IPS-18c (cell line): ENCODE data around the gene DNAJC12.

Experiments used
- H3K4me3 ChIP-seq: 2 replicates; pipeline ENCODE4 v1.7.0; 2013; ENCODE audit warnings: low read depth, mild to moderate bottlenecking, low read length, moderate library complexity; ENCODE audit not compliant: insufficient read depth
- H3K9me3 ChIP-seq: one replicate; pipeline ENCODE4 v1.6.1; 2013; ENCODE audit warnings: mild to moderate bottlenecking, low read length, moderate library complexity; ENCODE audit not compliant: control insufficient read depth, insufficient read depth

Gene DNAJC12

DNA sequence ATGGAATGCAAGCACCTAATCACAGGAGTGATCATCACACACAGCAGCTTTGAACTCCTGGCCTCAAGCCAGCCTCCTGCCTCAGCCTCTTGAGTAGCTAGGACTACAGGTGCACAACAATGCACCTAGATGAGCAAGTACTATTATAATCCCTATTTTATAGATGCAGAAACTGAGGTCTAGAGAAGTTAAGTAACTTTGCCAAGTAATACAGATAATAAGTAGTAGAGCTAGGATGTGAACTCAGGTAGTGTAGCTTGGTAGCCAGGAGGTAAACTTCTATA is 33.7 kb downstream of the DNAJC12 start:
- H3K4me3 ChIP-seq, result no peak overlapping the region

DNA sequence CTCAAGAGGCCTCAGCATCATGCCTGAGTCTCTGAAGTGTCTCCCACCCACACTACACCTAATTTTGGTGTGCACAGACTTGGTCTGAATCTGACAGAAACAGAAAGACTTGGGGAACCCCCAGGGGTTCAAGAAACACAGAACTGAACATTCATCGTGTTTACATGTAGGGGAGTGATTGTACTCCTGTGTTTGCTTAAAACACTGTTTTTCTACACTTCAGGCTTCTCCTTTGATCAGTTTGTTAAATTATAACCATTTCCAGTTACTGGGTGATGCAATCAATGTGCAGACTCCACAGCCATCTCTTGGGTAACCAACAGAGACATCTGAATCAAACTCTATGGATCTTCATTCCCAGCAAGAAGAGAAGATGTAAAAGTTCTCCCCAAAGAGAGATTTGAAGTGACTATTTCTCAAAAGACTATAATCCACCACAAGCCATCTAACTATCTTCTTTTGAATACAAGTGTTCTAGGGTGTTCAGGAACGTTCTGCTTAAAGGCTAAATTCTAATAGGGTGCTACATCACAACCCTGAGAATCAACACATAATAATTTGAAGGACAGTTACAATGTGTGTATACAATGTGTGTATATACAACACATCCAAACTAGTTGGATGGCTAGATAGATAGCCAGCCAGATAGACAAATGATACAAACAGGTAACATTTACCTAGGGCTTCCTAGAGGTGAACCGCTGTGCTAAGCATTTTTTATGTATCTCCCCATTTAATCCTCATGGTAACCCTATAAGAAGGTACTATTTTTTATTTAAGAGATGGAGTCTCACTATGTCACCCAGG is 34.2 kb downstream of the DNAJC12 start:
- Histone ChIP-seq H3K4me3 (no peak overlapping the region), H3K9me3 (no peaks in the 10 kb centered on the region)

More for the DNA sequence above, 33.7 kb downstream of the DNAJC12 start:
- H3K9me3 ChIP-seq, result no peaks in the 10 kb centered on the region

DNA sequence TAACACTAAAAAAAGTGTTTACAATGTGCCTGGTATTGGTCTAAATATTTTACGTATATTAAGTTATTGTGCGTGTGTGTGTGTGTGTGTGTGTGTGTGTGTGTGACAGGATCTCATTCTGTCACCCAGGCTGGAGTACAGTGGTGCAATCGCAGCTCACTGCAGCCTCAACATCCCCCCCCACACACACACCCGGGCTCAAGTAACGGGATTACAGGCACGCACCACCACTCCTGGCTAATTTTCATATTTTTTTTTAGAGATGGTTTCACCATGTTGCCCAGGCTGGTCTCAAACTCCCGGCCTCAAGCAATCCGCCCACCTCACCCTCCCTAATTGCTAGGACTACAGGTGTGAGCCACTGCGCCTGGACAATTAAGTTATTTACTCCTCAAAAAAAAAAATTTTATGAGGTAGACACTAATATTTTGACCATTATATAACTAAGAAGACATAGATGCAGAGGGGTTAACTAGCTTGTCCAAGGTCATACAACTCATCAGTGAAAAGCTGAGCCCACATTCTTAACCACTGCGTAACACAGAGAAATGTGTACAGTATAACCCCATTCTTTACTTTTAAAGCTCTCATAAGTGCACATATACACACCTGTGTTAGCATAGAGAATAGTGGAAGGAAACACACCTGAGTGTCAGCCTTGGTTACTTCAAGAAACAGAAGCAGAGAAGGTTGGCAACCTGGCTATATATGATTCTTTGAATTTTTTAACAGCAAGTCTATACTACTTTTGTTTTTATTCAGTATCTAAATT is 35.0 kb downstream of the DNAJC12 start:
- Histone ChIP-seq H3K9me3 (no peaks in the 10 kb centered on the region), H3K4me3 (no peak overlapping the region)

DNA sequence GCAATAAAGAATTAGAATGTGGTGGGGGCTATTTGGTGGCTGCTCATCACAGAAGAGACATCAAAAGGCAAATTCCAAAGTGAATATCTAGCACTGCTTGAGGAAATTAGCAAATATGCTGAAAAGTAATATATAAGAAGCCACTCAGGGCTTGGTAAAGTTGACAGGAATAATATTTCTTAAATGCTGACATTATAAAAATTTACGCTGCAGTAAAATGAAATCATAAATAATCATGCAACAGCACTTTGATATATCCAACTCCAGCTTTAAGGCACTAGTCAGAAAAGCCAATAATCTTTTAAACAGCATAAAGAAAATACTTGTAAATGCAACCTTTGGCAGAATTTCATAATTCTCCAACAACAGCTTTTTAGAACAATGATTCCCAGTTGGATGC is 36.9 kb downstream of the DNAJC12 start:
- no peaks in the 10 kb centered on the region for H3K9me3 ChIP-seq
- H3K4me3 ChIP-seq, result no peak overlapping the region

DNA sequence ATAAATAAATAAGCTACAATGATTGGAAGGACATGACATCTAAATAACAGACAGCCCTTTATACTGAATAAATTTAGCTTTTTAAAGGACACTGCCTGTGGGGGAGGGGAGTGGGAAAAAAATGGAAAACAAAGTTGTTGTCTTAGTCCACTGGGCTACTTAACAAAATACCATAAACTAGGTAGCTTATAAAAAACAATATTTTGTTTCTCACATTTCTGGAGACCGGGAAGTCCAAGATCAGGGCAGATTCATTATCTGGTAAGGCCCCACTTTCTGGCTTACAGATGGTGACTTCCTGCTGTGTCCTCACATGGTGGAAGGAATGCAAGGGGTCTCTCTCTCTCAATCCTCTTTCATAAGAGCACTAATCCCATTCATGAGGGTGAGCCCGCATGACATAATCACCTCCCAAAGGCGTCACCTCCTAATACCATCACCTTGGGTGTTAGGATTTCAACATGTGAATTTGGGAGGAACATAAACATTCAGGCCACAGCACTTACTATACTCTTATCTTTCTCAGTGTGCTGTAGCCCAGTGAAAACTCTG is 43.0 kb downstream of the DNAJC12 start:
- H3K9me3 ChIP-seq, result no peaks in the 10 kb centered on the region
- no peak overlapping the region for H3K4me3 ChIP-seq

DNA sequence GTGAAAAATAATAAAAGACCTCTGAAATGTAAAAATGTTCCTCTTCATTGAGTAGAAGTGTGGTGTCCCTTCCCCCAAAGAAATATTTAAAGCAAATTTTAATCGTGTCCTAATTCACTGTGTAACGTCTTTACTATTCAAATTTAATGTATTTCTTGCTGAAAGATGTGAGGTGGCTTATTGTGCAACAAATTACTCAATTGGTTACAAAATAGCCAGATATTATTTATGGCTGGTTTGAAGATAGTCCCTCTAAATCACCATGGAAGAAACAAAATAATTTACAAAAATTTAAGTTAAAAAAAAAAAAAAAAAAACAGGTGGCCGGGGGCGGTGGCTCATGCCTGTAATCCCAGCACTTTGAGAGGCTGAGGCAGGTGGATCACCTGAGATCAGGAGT is 43.7 kb downstream of the DNAJC12 start:
- no peak overlapping the region for H3K4me3 ChIP-seq
- no peaks in the 10 kb centered on the region for H3K9me3 ChIP-seq

DNA sequence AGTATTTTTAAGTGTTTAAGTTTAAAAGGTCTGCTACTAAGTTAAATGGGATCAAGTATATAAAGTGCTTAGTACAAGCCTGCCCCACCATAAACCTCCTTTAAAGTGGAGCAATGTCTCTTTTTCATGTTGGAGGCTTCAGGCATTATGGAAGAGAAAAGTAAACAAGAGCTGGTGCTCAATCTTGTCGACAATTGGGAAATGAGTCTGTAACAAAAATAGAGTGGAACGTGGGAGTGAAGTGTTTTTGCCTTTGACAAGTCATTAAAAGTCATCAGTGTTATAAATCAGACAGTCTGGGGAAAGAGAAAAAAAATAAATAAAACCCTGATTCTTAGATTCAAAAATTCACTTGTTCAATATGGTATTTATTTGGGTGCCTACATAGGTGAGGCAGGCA is 44.7 kb downstream of the DNAJC12 start:
- Histone ChIP-seq H3K4me3 (no peak overlapping the region), H3K9me3 (no peaks in the 10 kb centered on the region)

DNA sequence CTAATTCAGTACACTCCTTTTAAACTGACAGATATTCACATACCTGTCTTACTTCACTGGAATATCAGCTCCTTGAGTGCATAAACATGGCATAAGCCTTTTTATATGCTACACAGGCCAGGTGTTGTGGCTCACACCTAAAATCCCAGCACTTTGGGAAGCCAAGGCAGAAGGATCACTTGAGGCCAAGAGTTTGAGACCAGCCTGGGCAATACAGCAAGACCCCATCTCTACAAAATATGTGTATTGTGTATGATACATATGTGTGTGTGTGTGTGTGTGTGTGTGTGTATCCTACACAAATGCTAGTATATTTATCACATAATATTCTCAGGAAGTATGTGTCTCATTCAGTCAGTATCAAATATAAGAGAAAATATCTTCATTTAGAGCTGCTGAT is 45.3 kb downstream of the DNAJC12 start:
- H3K9me3 ChIP-seq, result no peaks in the 10 kb centered on the region
- no peak overlapping the region for H3K4me3 ChIP-seq

DNA sequence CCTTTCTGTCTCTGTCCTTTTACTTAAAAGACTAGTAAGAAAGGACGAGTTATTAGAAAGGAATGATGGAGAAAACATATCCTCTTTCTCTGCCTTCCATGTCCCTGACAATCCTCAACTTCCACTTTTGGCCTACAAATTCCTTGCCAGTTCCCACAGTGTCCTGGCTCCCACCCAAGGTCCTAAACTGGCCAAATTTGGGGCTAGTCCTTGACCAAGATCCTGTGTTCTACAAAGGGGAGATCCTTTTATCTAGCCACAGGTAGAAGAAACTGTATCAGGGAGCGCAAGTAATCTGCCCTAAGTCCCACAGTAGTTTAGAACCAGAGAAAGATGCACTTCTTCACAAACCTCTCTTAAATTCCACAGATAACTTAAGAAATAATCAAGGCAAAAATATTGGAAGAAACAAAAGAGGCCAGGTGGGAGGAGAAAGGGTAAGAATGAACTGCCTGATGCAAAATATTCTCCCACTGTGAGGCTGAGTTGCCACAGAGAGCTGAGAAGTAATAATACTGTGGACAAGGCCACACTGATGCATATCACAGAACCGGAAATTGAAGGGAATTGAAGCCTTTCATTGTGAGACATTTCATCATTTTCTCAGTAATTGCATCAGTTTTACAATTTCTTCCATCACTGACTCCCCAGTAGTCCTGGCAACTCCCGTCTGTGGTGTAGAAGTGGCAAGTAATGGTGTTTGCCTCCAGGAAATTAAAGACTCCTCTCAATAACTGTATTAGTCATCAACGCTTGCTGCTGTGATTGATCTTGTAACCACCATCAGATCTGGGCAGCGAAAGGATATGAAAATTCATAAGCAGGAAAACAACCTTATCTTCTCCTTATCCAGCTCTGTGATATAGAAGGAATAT is 47.2 kb downstream of the DNAJC12 start:
- H3K4me3 ChIP-seq, result no peak overlapping the region
- H3K9me3 ChIP-seq, result no peaks in the 10 kb centered on the region

DNA sequence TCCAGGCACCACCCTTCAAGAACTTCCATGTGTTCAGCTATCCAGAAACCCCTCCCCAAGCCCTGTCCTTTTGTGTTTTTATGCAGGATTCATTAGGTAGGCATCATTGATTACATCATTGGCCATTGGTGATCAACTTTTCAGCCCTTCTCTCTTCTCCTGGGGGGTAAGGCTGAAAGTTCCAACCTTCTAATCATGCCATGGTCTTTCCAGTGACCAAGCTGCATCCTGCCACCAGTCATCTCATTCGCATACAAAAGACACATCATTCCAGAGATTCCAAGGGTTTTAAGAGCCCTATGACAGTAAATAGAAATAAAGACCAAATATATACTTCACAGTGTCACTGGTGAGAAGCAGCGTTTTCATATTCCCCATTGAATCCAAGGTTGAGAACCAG is 48.2 kb downstream of the DNAJC12 start:
- no peak overlapping the region for H3K4me3 ChIP-seq
- H3K9me3 ChIP-seq, result no peaks in the 10 kb centered on the region

DNA sequence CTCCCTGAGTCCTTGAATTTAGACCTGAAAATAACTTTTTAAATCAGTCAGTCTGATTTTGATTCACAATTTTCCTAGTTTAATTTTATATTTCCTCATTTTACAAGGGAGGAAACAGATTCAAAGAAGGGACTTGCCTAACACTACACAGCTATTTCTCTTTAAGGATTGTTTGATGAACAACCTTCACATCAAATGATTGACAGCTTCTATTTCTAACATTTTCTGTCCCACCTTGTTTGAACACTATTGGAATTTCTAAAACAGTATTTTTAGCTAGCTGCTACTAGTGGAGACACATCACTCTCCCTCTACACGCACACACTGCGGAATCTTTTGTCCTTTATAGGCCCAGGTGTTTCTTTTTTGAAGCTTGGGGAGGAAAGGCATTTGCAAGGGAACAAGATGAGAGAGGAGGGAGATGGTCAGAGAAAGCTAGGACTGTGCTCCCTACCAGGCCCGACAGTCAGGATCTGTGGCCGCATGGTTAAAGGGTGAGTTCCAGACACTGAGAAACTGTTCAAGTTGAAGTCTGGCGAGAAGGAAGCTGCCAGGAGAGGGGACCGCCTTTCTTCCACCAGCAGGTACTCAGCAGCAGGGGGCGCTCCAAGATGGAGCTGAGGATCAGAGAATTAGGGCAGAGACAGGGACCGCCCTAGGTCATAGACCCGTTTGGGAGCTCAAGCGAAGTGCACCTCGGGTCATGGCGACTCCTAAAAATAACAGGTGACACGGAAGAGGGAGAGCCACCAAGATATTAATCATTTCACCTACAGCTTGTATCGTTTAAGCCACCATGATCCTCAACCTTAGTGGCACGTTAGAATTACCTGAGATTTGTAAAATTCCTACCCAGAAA is 49.7 kb downstream of the DNAJC12 start:
- H3K4me3 ChIP-seq, result no peak overlapping the region
- H3K9me3 ChIP-seq, result no peaks in the 10 kb centered on the region

DNA sequence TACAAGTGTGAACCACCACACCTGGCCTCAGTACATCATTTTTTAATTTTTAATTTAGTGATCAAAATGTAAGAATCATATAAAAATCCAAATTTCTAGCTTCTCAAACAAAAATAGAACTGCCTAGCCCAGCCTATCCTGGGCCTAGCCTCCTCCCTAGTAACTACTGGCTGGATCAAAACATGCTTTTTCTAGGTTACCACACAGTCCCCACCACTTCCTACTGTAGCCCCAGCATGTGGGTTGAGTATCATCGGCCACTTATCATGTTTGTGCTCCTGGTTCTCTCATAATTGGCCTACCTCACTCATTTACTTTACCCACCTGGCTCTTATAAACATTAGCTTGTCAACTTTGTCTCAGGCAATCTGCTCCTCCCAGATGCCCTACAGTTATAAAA is 52.9 kb downstream of the DNAJC12 start:
- no peaks in the 10 kb centered on the region for H3K9me3 ChIP-seq
- H3K4me3 ChIP-seq, result no peak overlapping the region

DNA sequence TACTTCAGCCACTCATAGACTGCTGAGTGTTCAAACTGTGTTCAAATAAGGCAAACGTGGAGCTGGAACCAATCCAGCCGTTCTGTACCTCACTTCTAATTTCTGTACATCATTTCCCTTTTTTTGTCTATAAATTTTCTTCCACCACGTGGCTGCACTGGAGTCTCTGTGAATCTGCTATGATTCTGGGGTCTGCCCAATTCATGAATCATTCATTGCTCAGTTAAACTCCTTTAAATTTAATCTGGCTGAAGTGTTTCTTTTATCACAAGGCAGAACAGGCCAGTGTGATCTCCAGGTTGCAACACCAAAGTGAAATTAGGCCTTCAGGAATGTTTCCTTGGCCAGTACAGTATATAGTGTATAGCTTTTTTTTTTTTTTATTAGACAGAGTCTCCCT is 53.5 kb downstream of the DNAJC12 start:
- H3K9me3 ChIP-seq, result no peaks in the 10 kb centered on the region

DNA sequence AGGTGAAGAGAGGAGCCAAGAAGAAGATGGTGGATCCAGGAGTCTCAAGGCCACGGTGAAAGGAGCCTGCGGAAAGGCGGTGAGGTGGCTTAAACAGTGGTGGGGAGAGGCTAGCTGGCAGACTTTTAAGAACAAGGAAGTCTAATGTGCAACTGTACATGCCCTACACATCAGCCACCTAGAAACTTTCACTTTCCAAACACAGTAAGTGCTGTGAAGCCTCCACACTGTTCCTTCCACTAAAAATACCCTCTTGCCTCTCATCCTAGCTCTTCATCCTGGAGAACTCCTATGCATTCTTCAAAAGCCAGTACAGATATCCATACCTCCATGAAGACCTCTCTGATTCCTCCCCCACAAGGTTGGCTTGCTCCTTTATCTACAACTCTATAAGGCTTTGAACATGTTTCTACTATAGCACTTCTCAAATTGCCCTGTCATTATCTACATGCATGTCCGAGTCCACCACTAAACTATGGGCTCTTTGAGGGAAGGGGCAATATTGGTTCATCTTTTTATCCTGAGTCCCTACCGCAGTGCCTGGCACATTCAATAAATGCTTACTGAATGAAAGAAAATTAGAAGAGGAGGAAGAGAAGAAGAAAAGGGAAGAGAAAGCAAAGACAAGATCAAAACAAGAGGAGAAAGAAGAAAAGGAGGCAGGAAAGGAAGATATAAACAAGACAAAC is 54.2 kb downstream of the DNAJC12 start:
- H3K4me3 ChIP-seq, result no peak overlapping the region
- no peaks in the 10 kb centered on the region for H3K9me3 ChIP-seq

More for the DNA sequence above, 53.5 kb downstream of the DNAJC12 start:
- no peak overlapping the region for H3K4me3 ChIP-seq

DNA sequence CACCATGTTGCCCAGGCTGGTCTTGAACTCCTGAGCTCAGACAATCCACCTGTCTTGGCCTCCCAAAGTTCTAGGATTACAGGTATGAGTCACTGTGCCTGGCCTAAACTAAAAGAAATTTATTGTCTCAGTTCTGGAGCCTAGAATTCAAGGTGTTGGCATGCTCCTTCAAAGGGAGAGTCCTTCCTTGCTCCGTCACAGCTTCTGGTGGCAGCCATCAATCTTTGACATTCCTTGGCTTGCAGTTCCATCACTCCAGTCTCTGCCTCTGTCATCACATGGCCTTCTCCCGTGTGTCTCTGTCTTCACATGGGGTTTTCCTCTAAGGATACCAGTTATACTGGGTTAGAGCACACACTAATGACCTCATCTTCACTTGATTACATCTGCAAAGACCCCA is 55.5 kb downstream of the DNAJC12 start:
- Histone ChIP-seq H3K4me3 (no peak overlapping the region), H3K9me3 (no peaks in the 10 kb centered on the region)
